HCT116 (cell line): ENCODE data around the gene FBXO31. TPM values are rescaled to one million over a fixed set of nuclear protein-coding genes. Genes with fewer than 3 reads are reported as not detected.

ENCODE experiments used
- ATAC-seq: fragments of 200-7000 bp; cut with Tn5 transposase; 2 replicates; pipeline ENCODE4 v1.9.1; 2020; ENCODE audit warnings: mild to moderate bottlenecking, moderate library complexity
- BruUV-seq: library from RNA; stranded (reverse); fragments of 400-500 nt; replicated peaks from 2 replicates; lab custom pipeline; 2021; lab: Mats Ljungman, UMichigan
- CTCF ChIA-PET: fragments of 300-600 bp; sonication (Branson Sonifier 250); formaldehyde crosslinking; loops from one replicate; lab custom pipeline; 2021; ENCODE audit warnings: antibody characterized with exemption; lab: Charles Lee
- POLR2A ChIA-PET: fragments of 300-600, 350-600 bp; sonication (Branson Sonifier 250); formaldehyde crosslinking; loops from one replicate; lab custom pipeline; 2021; ENCODE audit warnings: antibody characterized with exemption; lab: Charles Lee
- RAD21 ChIA-PET, 2 experiments: fragments of 300-600 bp; sonication (Branson Sonifier 250); formaldehyde crosslinking; loops; one replicate each; lab custom pipeline; 2023; ENCODE audit warnings: low total read pairs in 2 of 2; ENCODE audit not compliant: uncharacterized antibody in 2 of 2, unreplicated experiment in 2 of 2, low non-redundant PET in 1 of 2; lab: Charles Lee
- DNase-seq: peaks from one replicate; pipeline ENCODE4 v3.0.0-alpha.2; 2010; ENCODE audit warnings: low read depth, low spot score
- H2AFZ ChIP-seq: fragments of 200-600 bp; shearing (Covaris generic), sonication (generic); 2 replicates; pipeline ENCODE4 v1.6.1; 2017; ENCODE audit warnings: low read depth, mixed run types, mixed read lengths, antibody characterized with exemption, low read length; ENCODE audit not compliant: poor library complexity, severe bottlenecking
- H3K27ac ChIP-seq: 2 replicates; pipeline ENCODE4 v1.5.1; 2012; ENCODE audit warnings: low read depth, low read length
- H3K27me3 ChIP-seq: fragments of 200-600 bp; sonication (generic); 2 replicates; pipeline ENCODE4 v1.6.1; 2016; ENCODE audit warnings: mixed run types, low read length, mixed read lengths; ENCODE audit not compliant: insufficient read depth
- H3K36me3 ChIP-seq, 2 experiments: fragments of 200-500 bp in 1 of 2; fragments of 200-600 bp in 1 of 2; sonication (Bioruptor generic) in 1 of 2; sonication (generic) in 1 of 2; 2 replicates each; pipeline versions ENCODE4 v1.5.1 to v1.6.1; 2014 to 2016; ENCODE audit warnings: low read length in 2 of 2, inconsistent platforms in 1 of 2, mixed read lengths in 1 of 2, mixed run types in 1 of 2; ENCODE audit not compliant: insufficient read depth in 2 of 2, control insufficient read depth in 1 of 2
- H3K4me1 ChIP-seq, 2 experiments: fragments of 200-600 bp in 1 of 2; sonication (generic) in 1 of 2; 2 replicates each; pipeline versions ENCODE4 v1.5.1 to v1.6.1; 2012 to 2017; ENCODE audit warnings: low read length in 2 of 2, inconsistent platforms in 1 of 2, mild to moderate bottlenecking in 1 of 2, mixed read lengths in 1 of 2, mixed run types in 1 of 2, moderate library complexity in 1 of 2; ENCODE audit not compliant: insufficient read depth in 2 of 2, control insufficient read depth in 1 of 2
- H3K4me2 ChIP-seq: fragments of 200-600 bp; sonication (generic); 2 replicates; pipeline ENCODE4 v1.6.1; 2017; ENCODE audit warnings: mixed run types, low read length, mixed read lengths
- H3K4me3 ChIP-seq, 2 experiments: fragments of 200-600 bp in 1 of 2; sonication (generic) in 1 of 2; replicated peaks in 1 of 2; 2 replicates each; pipeline ENCODE4 v1.5.1; 2011 to 2016; ENCODE audit warnings: low read length in 2 of 2, control low read depth in 1 of 2, low read depth in 1 of 2, mild to moderate bottlenecking in 1 of 2, mixed read lengths in 1 of 2, mixed run types in 1 of 2
- H3K79me2 ChIP-seq: fragments of 200-600 bp; sonication (generic); 2 replicates; pipeline ENCODE4 v1.6.1; 2017; ENCODE audit warnings: mild to moderate bottlenecking, mixed run types, low read length, moderate library complexity, mixed read lengths; ENCODE audit not compliant: insufficient read depth
- H3K9ac ChIP-seq: fragments of 200-600 bp; sonication (generic); 2 replicates; pipeline ENCODE4 v1.6.1; 2016; ENCODE audit warnings: low read length, mixed read lengths
- H3K9me2 ChIP-seq: fragments of 200-600 bp; sonication (generic), shearing (Covaris generic); 2 replicates; pipeline ENCODE4 v1.6.1; 2017; ENCODE audit warnings: mixed run types, mild to moderate bottlenecking, moderate library complexity; ENCODE audit not compliant: insufficient read depth
- H3K9me3 ChIP-seq, 2 experiments: fragments of 200-500 bp in 1 of 2; fragments of 200-600 bp in 1 of 2; sonication (Bioruptor generic) in 1 of 2; sonication (generic) in 1 of 2; 2 replicates each; pipeline ENCODE4 v1.6.1; 2014 to 2017; ENCODE audit warnings: low read length in 2 of 2, mixed read lengths in 2 of 2, inconsistent platforms in 1 of 2, low read depth in 1 of 2, mild to moderate bottlenecking in 1 of 2, mixed run types in 1 of 2, moderate library complexity in 1 of 2; ENCODE audit not compliant: control insufficient read depth in 1 of 2, insufficient read depth in 1 of 2
- H4K20me1 ChIP-seq: fragments of 200-600 bp; sonication (generic), shearing (Covaris generic); 2 replicates; pipeline ENCODE4 v1.6.1; 2017; ENCODE audit warnings: mixed run types, mild to moderate bottlenecking, moderate library complexity; ENCODE audit not compliant: insufficient read depth
- ATF3 ChIP-seq: IDR thresholded peaks from 2 replicates; pipeline ENCODE4 v1.6.1; 2012
- CEBPB ChIP-seq: IDR thresholded peaks from 2 replicates; pipeline ENCODE4 v1.6.1; 2012; ENCODE audit warnings: low read depth
- EGR1 ChIP-seq: IDR thresholded peaks from 2 replicates; pipeline ENCODE4 v1.6.1; 2012; ENCODE audit warnings: low read depth
- ELF1 ChIP-seq: IDR thresholded peaks from 2 replicates; pipeline ENCODE4 v1.6.1; 2012; ENCODE audit warnings: low read depth, borderline replicate concordance
- EZH2phosphoT487 ChIP-seq: fragments of 200-600 bp; IDR thresholded peaks from 2 replicates; pipeline ENCODE4 v1.6.1; 2018; ENCODE audit warnings: antibody characterized with exemption, borderline replicate concordance
- FOSL1 ChIP-seq: IDR thresholded peaks from 2 replicates; pipeline ENCODE4 v1.6.1; 2012; ENCODE audit warnings: low read depth
- POLR2A ChIP-seq: IDR thresholded peaks from 2 replicates; pipeline ENCODE4 v1.7.0; 2011; ENCODE audit warnings: borderline replicate concordance; ENCODE audit not compliant: insufficient read depth, insufficient read length; ENCODE audit errors: extremely low read depth
- RAD21 ChIP-seq: IDR thresholded peaks from 2 replicates; pipeline ENCODE4 v1.6.1; 2012; ENCODE audit warnings: low read depth, mild to moderate bottlenecking
- SIN3A ChIP-seq: IDR thresholded peaks from 2 replicates; pipeline ENCODE4 v1.6.1; 2012; ENCODE audit warnings: low read depth
- SP1 ChIP-seq: IDR thresholded peaks from 2 replicates; pipeline ENCODE4 v1.6.1; 2012; ENCODE audit warnings: low read depth
- SRF ChIP-seq: IDR thresholded peaks from 2 replicates; pipeline ENCODE4 v1.6.1; 2012; ENCODE audit warnings: low read depth
- TCF7L2 ChIP-seq: IDR thresholded peaks from 2 replicates; pipeline ENCODE4 v1.7.0; 2011; ENCODE audit warnings: borderline replicate concordance, inconsistent platforms; ENCODE audit not compliant: insufficient read depth, insufficient read length; ENCODE audit errors: extremely low read depth
- YY1 ChIP-seq: IDR thresholded peaks from 2 replicates; pipeline ENCODE4 v1.6.1; 2011; ENCODE audit warnings: low read length, low read depth, moderate library complexity, mild to moderate bottlenecking; ENCODE audit not compliant: insufficient replicate concordance; ENCODE audit errors: extremely low read depth
- ZFX ChIP-seq: fragments of 450-650 bp; IDR thresholded peaks from 2 replicates; pipeline ENCODE4 v1.6.1; 2017
- ZNF274 ChIP-seq: fragments of 200-500 bp; sonication (Bioruptor generic); IDR thresholded peaks from 2 replicates; pipeline ENCODE4 v1.6.1; 2014; ENCODE audit warnings: mild to moderate bottlenecking, low read depth, low read length, inconsistent platforms
- intact Hi-C: fragments of 100-400 bp; cut with micrococcal nuclease; formaldehyde crosslinking; loops from 2 replicates; pipeline ENCODE4 v1.10.0; 2022
- total RNA-seq: library from RNA; stranded (reverse); gene quantifications from one replicate; pipeline ENCODE4 v1.2.1, GENCODE V29; 2021; ENCODE audit not compliant: unreplicated experiment
- TF ChIP-seq, protein P1 (sequence below): IDR thresholded peaks from 2 replicates; pipeline ENCODE4 v1.6.1; 2011; ENCODE audit warnings: mild to moderate bottlenecking, low read length, moderate library complexity; ENCODE audit not compliant: insufficient replicate concordance; ENCODE audit errors: extremely low read depth
- TF ChIP-seq, protein P2 (sequence below), 3 experiments: fragments of 200-600 bp in 1 of 3; sonication (generic) in 1 of 3; IDR thresholded peaks in 2 of 3; conservative IDR thresholded peaks in 1 of 3; 2 replicates each; pipeline ENCODE4 v1.5.1; 2012 to 2017; ENCODE audit warnings: low read depth in 2 of 3, low read length in 2 of 3, antibody characterized with exemption in 1 of 3, borderline replicate concordance in 1 of 3, control low read depth in 1 of 3, mild to moderate bottlenecking in 1 of 3, mixed read lengths in 1 of 3, mixed run types in 1 of 3, moderate library complexity in 1 of 3; ENCODE audit not compliant: insufficient read depth in 1 of 3

Gene FBXO31
- total RNA-seq, 1 experiment from 2014 or later: 52.1 TPM

GRCh38 chr16:87306516-87306915 is 77.1 kb downstream of the FBXO31 start:
- Histone ChIP-seq H2AFZ (no peak overlapping the region), H3K4me3 (no peak overlapping the region), H3K9me2 (no peaks in the 10 kb centered on the region), H3K36me3 (no peaks in the 10 kb centered on the region; a peak in 1 of 4 replicates), H3K9ac (no peak overlapping the region), H3K9me3 (peaks cover 0 to 4% of the 10 kb centered on the region in 2 experiments; a peak in 1 of 4 replicates), H3K79me2 (no peaks in the 10 kb centered on the region), H3K27ac (no peak overlapping the region), H3K27me3 (no peaks in the 10 kb centered on the region)
- ChIA-PET RAD21 (no interaction called here), POLR2A (no interaction called here)
- ATAC-seq: no peak
- TF ChIP-seq SIN3A (no peak), RAD21 (no peak), SRF (no peak), ATF3 (no peak), ZFX (no peak), EZH2phosphoT487 (no peak), ELF1 (no peak), SP1 (no peak), ZNF274 (no peak), EGR1 (no peak), TCF7L2 (no peak), YY1 (no peak), CEBPB (no peak), FOSL1 (no peak), POLR2A (no peak)
- TF ChIP-seq, protein P1, sequence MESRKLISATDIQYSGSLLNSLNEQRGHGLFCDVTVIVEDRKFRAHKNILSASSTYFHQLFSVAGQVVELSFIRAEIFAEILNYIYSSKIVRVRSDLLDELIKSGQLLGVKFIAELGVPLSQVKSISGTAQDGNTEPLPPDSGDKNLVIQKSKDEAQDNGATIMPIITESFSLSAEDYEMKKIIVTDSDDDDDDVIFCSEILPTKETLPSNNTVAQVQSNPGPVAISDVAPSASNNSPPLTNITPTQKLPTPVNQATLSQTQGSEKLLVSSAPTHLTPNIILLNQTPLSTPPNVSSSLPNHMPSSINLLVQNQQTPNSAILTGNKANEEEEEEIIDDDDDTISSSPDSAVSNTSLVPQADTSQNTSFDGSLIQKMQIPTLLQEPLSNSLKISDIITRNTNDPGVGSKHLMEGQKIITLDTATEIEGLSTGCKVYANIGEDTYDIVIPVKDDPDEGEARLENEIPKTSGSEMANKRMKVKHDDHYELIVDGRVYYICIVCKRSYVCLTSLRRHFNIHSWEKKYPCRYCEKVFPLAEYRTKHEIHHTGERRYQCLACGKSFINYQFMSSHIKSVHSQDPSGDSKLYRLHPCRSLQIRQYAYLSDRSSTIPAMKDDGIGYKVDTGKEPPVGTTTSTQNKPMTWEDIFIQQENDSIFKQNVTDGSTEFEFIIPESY: no peak
- TF ChIP-seq, protein P2, sequence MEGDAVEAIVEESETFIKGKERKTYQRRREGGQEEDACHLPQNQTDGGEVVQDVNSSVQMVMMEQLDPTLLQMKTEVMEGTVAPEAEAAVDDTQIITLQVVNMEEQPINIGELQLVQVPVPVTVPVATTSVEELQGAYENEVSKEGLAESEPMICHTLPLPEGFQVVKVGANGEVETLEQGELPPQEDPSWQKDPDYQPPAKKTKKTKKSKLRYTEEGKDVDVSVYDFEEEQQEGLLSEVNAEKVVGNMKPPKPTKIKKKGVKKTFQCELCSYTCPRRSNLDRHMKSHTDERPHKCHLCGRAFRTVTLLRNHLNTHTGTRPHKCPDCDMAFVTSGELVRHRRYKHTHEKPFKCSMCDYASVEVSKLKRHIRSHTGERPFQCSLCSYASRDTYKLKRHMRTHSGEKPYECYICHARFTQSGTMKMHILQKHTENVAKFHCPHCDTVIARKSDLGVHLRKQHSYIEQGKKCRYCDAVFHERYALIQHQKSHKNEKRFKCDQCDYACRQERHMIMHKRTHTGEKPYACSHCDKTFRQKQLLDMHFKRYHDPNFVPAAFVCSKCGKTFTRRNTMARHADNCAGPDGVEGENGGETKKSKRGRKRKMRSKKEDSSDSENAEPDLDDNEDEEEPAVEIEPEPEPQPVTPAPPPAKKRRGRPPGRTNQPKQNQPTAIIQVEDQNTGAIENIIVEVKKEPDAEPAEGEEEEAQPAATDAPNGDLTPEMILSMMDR (IDR thresholded peaks at IDR 0.05 in 2 of 3, conservative IDR thresholded peaks at IDR 0.05 in 1 of 3; ENCODE audit: borderline replicate concordance in 1 of 3, insufficient read depth in 1 of 3, low read depth in 2 of 3, low read length in 2 of 3): no peak
- TF ChIP-seq, all 23 proteins: peak for 0
- Histone ChIP-seq H4K20me1 (no peaks in the 10 kb centered on the region), H3K4me1 (no peaks in the 10 kb centered on the region; a peak in 1 of 4 replicates), H3K4me2 (no peak overlapping the region)
- intact Hi-C loops: no loop called here
- no peak for DNase-seq
- no TSS peak for BruUV-seq
- CTCF ChIA-PET: interaction anchor here (1.2 to 1.5 kb wide), 2 partner anchors 9 to 330 kb away, joined by 3 to 5 read pairs; no protein-coding TSS in a partner anchor
